ENCODE results near the gene PKDCC. TPM values are rescaled to one million over a fixed set of nuclear protein-coding genes. Genes with fewer than 3 reads are reported as not detected.

Gene PKDCC
- total RNA-seq, 1 donor from 2014 or later = 959 TPM

DNA sequence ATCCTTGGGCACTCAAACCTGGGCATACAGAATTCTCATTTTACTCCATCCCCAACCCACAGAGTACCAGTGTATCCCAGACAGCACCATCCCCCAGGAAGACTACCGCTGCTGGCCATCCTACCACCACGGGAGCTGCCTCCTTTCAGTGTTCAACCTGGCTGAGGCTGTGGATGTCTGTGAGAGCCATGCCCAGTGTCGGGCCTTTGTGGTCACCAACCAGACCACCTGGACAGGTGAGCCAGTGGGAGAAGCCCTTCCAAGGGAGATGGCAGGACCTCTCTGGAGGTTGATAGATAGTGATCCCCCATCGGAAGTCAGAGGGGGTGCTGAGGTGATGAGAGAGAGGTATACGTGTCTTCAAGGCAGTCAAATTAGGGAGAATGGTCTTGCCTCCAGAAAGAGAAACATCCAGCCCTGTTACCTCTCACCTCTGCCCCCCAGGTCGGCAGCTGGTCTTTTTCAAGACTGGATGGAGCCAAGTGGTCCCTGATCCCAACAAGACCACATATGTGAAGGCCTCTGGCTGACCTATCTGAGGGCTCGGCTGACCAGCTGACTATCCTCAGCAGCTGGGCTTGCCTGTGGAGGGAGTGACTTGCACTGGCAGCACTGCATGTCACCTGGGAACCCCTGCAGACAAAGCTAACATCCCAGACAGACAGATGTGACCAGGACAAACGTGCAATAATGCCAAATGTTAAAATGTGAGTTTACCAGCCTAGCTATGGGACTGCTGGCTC is 9.5 kb downstream of the PKDCC start:
- peaks cover 25% of the 10 kb centered on the region for H3K9me3 Mint-ChIP-seq (ENCODE audit: unreplicated experiment)
- H3K4me1 Mint-ChIP-seq (ENCODE audit: low read depth, unreplicated experiment) = peaks cover 44% of the 10 kb centered on the region
- H3K27ac Mint-ChIP-seq (ENCODE audit: unreplicated experiment) = peak overlapping the region; percentile 82
- TF ChIP-seq, protein P1, sequence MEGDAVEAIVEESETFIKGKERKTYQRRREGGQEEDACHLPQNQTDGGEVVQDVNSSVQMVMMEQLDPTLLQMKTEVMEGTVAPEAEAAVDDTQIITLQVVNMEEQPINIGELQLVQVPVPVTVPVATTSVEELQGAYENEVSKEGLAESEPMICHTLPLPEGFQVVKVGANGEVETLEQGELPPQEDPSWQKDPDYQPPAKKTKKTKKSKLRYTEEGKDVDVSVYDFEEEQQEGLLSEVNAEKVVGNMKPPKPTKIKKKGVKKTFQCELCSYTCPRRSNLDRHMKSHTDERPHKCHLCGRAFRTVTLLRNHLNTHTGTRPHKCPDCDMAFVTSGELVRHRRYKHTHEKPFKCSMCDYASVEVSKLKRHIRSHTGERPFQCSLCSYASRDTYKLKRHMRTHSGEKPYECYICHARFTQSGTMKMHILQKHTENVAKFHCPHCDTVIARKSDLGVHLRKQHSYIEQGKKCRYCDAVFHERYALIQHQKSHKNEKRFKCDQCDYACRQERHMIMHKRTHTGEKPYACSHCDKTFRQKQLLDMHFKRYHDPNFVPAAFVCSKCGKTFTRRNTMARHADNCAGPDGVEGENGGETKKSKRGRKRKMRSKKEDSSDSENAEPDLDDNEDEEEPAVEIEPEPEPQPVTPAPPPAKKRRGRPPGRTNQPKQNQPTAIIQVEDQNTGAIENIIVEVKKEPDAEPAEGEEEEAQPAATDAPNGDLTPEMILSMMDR (IDR thresholded peaks at IDR 0.05; ENCODE audit: partially characterized antibody, unreplicated experiment) = no peak
- H3K27me3 Mint-ChIP-seq (ENCODE audit: unreplicated experiment) = peaks cover 15% of the 10 kb centered on the region
- no peaks in the 10 kb centered on the region for H3K36me3 Mint-ChIP-seq (ENCODE audit: unreplicated experiment)
- DNase-seq = no peak
- H3K4me3 Mint-ChIP-seq (ENCODE audit: unreplicated experiment) = peak overlapping the region; percentile 55

DNA sequence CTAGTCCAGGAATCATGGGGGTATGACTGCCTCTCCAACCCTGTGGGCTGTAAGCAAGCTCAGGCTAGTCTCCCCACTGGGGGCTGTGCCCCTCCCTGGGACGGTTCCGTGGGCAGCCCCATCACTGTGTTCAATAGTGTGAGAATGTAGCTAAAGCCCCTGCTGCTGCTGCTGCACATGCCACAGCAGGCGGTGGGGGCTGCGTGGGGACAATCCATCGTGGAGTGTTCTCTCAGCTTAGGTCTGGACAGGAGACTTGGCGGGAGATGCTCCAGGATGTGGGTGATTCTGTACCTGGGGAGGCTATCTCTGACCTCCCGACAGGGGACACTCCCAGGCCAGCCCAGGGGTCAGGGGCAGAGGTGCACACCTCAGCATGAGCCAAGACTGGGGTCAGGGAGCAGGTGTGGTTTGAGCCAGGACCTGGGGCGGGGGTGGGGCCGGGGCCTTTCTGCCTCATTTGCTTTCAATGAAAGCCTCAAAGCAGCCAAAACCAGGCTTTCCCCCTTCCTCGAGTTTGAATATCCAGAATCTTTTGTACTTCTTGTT is 10.2 kb downstream of the PKDCC start:
- Mint-ChIP-seq H3K36me3 (ENCODE audit: unreplicated experiment) (no peaks in the 10 kb centered on the region), H3K4me1 (ENCODE audit: low read depth, unreplicated experiment) (peaks cover 42% of the 10 kb centered on the region), H3K27ac (ENCODE audit: unreplicated experiment) (peak overlapping the region; percentile 82), H3K27me3 (ENCODE audit: unreplicated experiment) (peaks cover 15% of the 10 kb centered on the region), H3K4me3 (ENCODE audit: unreplicated experiment) (no peak overlapping the region), H3K9me3 (ENCODE audit: unreplicated experiment) (peaks cover 25% of the 10 kb centered on the region)
- DNase-seq = no peak
- TF ChIP-seq, protein P1 (IDR thresholded peaks at IDR 0.05; ENCODE audit: partially characterized antibody, unreplicated experiment) = no peak

DNA sequence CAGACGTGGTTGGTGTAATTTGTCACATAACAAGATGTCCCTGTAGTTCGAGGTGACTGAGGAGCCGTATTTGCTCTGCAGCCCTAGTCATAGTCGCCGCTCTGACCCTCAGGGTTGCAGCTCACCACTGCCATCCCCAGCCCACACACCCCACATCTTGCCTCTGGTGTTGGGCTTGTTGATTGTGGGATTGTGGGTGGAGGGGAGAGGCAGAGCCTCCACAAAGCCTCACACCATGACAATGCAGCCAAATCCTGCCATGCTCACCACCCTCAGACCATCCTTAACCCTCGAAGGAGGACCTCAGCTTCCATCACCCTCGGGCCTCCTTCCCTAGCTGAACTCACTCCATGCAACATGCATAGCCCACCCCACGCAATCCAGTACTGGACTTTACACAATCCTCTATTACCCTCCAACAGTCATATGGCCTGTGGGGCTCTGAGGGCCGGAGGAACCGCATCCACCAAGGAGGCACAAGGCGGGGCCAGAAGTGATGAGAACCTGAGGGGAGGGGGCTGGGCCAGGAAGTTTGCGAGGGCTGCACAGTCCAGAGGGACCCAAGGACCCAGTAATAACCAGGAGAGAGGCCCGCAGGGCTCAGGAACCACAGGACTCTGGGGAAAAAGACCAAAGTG is 11.6 kb downstream of the PKDCC start:
- H3K27ac Mint-ChIP-seq (ENCODE audit: unreplicated experiment) = peak overlapping the region; percentile 88
- peaks cover 29% of the 10 kb centered on the region for H3K4me1 Mint-ChIP-seq (ENCODE audit: low read depth, unreplicated experiment)
- DNase-seq = no peak
- peaks cover 16% of the 10 kb centered on the region for H3K9me3 Mint-ChIP-seq (ENCODE audit: unreplicated experiment)
- no peaks in the 10 kb centered on the region for H3K36me3 Mint-ChIP-seq (ENCODE audit: unreplicated experiment)
- TF ChIP-seq, protein P1 (IDR thresholded peaks at IDR 0.05; ENCODE audit: partially characterized antibody, unreplicated experiment) = no peak
- H3K27me3 Mint-ChIP-seq (ENCODE audit: unreplicated experiment) = peaks cover 12% of the 10 kb centered on the region
- peak overlapping the region; percentile 12 for H3K4me3 Mint-ChIP-seq (ENCODE audit: unreplicated experiment)

DNA sequence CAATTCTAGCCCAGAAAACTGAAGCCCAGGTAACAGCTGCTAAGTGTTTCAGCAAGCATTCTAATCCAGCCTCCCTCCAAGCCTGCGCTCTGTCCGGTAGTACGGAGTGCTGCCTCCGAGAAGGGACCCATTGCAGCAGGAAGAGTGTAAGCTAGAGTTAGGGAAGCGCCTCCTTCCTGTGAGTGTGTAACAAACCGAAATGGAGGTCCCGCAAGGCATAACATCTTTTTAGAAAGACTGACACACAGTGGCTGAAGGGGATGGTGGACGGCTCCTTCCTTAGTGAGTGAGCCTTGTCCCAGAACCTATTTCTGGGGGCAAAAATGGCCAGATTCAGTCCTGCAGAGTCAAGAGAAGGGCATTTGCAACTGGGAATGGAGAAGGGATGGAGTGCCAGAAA is 12.2 kb downstream of the PKDCC start:
- Mint-ChIP-seq H3K36me3 (ENCODE audit: unreplicated experiment) (no peaks in the 10 kb centered on the region), H3K4me1 (ENCODE audit: low read depth, unreplicated experiment) (peaks cover 25% of the 10 kb centered on the region), H3K9me3 (ENCODE audit: unreplicated experiment) (peaks cover 12% of the 10 kb centered on the region), H3K27me3 (ENCODE audit: unreplicated experiment) (peaks cover 9% of the 10 kb centered on the region), H3K4me3 (ENCODE audit: unreplicated experiment) (no peak overlapping the region), H3K27ac (ENCODE audit: unreplicated experiment) (peak overlapping the region; percentile 90)
- DNase-seq = no peak
- TF ChIP-seq, protein P1 (IDR thresholded peaks at IDR 0.05; ENCODE audit: partially characterized antibody, unreplicated experiment) = no peak
